SK-N-SH treated with all-trans-retinoic acid at 6 μM for 48 hours (cell line): ENCODE data around the gene KSR2.

Experiments
- ATAC-seq: fragments of 200-7000 bp; cut with Tn5 transposase; 3 replicates; pipeline ENCODE4 v1.9.1; 2020; ENCODE audit warnings: mild to moderate bottlenecking, moderate library complexity
- ARNTL ChIP-seq: fragments of 450-650 bp; formaldehyde crosslinking; IDR thresholded peaks from 2 replicates; pipeline ENCODE4 v1.5.0; 2020; ENCODE audit warnings: low read depth, mild to moderate bottlenecking, moderate library complexity, borderline replicate concordance
- BACH2 ChIP-seq: fragments of 250-450 bp; sonication (Bioruptor Pico); IDR thresholded peaks from 2 replicates; pipeline ENCODE4 v1.9.0; 2021; ENCODE audit warnings: mild to moderate bottlenecking, borderline replicate concordance
- CREB5 ChIP-seq: fragments of 250-450 bp; sonication (Bioruptor Pico); IDR thresholded peaks from 2 replicates; pipeline ENCODE4 v1.5.1; 2020; ENCODE audit warnings: low read depth, mild to moderate bottlenecking, moderate library complexity
- ESRRG ChIP-seq: fragments of 250-450 bp; sonication (Bioruptor Pico); IDR thresholded peaks from 2 replicates; pipeline ENCODE4 v1.6.1; 2021; ENCODE audit warnings: mild to moderate bottlenecking
- GLIS3 ChIP-seq: fragments of 250-450 bp; sonication (Bioruptor Pico); IDR thresholded peaks from 2 replicates; pipeline ENCODE4 v1.5.0; 2020; ENCODE audit warnings: mild to moderate bottlenecking, moderate library complexity
- OSR1 ChIP-seq: fragments of 250-450 bp; sonication (Bioruptor Pico); IDR thresholded peaks from 2 replicates; pipeline ENCODE4 v1.8.0; 2022; ENCODE audit warnings: moderate library complexity, mild to moderate bottlenecking, inconsistent platforms
- PPARA ChIP-seq: fragments of 250-450 bp; sonication (Bioruptor Pico); IDR thresholded peaks from 2 replicates; pipeline ENCODE4 v1.5.0; 2020; ENCODE audit warnings: mild to moderate bottlenecking, borderline replicate concordance
- RARB ChIP-seq: fragments of 250-450 bp; sonication (Bioruptor Pico); IDR thresholded peaks from 2 replicates; pipeline ENCODE4 v1.8.0; 2021; ENCODE audit warnings: mild to moderate bottlenecking, moderate library complexity
- SNAI2 ChIP-seq: fragments of 250-450 bp; sonication (Bioruptor Pico); IDR thresholded peaks from 2 replicates; pipeline ENCODE4 v1.5.0; 2020; ENCODE audit warnings: mild to moderate bottlenecking, moderate library complexity
- TCF4 ChIP-seq: fragments of 250-450 bp; sonication (Bioruptor Pico); IDR thresholded peaks from 2 replicates; pipeline ENCODE4 v1.8.0; 2021; ENCODE audit warnings: mild to moderate bottlenecking, moderate library complexity, borderline replicate concordance
- TOX ChIP-seq: fragments of 250-450 bp; sonication (Bioruptor Pico); IDR thresholded peaks from 2 replicates; pipeline ENCODE4 v1.8.0; 2021; ENCODE audit warnings: mild to moderate bottlenecking, moderate library complexity, borderline replicate concordance
- ZC3H10 ChIP-seq: fragments of 250-450 bp; sonication (Bioruptor Pico); IDR thresholded peaks from 2 replicates; pipeline ENCODE4 v1.5.1; 2021; ENCODE audit warnings: mild to moderate bottlenecking, moderate library complexity
- ZFP3 ChIP-seq: fragments of 250-450 bp; sonication (Bioruptor Pico); IDR thresholded peaks from 2 replicates; pipeline ENCODE4 v1.5.0; 2020; ENCODE audit warnings: mild to moderate bottlenecking, moderate library complexity
- ZFP30 ChIP-seq: fragments of 450-650 bp; formaldehyde crosslinking; IDR thresholded peaks from 2 replicates; pipeline ENCODE4 v1.5.0; 2022; ENCODE audit warnings: mild to moderate bottlenecking, moderate library complexity
- ZNF565 ChIP-seq: fragments of 450-650 bp; formaldehyde crosslinking; conservative IDR thresholded peaks from 2 replicates; pipeline ENCODE4 v1.5.0; 2020; ENCODE audit warnings: low read depth, mild to moderate bottlenecking, moderate library complexity
- ZNF70 ChIP-seq: fragments of 450-650 bp; formaldehyde crosslinking; IDR thresholded peaks from 2 replicates; pipeline ENCODE4 v1.5.0; 2020; ENCODE audit warnings: mild to moderate bottlenecking, moderate library complexity
- TF ChIP-seq, protein P1 (sequence below): fragments of 250-450 bp; sonication (Bioruptor Pico); IDR thresholded peaks from 2 replicates; pipeline ENCODE4 v1.8.0; 2020; ENCODE audit warnings: mild to moderate bottlenecking, moderate library complexity, borderline replicate concordance
- TF ChIP-seq, protein P2 (sequence below): fragments of 250-450 bp; sonication (Bioruptor Pico); IDR thresholded peaks from 2 replicates; pipeline ENCODE4 v1.5.0; 2020; ENCODE audit warnings: mild to moderate bottlenecking, moderate library complexity
- TF ChIP-seq, protein P3 (sequence below): fragments of 250-450 bp; sonication (Bioruptor Pico); IDR thresholded peaks from 2 replicates; pipeline ENCODE4 v1.8.0; 2021; ENCODE audit warnings: low read depth, mild to moderate bottlenecking, moderate library complexity, borderline replicate concordance

Gene KSR2

GRCh38 chr12:117530796-117531195 is 438.0 kb downstream of the KSR2 start:
- no peak for ATAC-seq
- TF ChIP-seq ARNTL (CRISPR knock-in tag): no peak

GRCh38 chr12:117528538-117528937 is 440.3 kb downstream of the KSR2 start:
- ATAC-seq: no peak
- no peak for TF ChIP-seq GLIS3
- TF ChIP-seq TCF4 (CRISPR knock-in tag): no peak
- no peak for TF ChIP-seq PPARA (CRISPR knock-in tag)

DNA sequence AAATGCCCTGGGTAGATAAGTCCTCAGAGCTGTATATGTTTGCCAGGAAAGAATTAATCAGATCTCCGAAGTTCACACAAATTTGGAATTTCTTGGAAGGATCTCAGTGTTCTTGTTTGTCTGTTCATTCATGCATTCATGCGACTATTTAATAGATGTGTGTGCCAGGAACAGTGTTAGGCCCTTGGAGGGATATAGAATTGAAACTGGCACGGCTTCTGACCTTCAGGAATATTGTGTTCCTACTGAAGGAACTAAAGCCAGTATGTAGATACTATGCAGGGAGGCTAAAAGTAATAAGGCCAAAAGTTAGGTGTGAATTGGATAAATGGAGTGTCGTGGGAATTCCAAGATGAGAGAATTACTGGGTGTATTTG is 441.3 kb downstream of the KSR2 start:
- TF ChIP-seq ARNTL (CRISPR knock-in tag) (no peak), GLIS3 (no peak), ESRRG (CRISPR knock-in tag) (no peak), BACH2 (CRISPR knock-in tag) (no peak), ZNF70 (CRISPR knock-in tag) (no peak), RARB (CRISPR knock-in tag) (no peak), ZFP3 (CRISPR knock-in tag) (no peak), TCF4 (CRISPR knock-in tag) (no peak), ZC3H10 (no peak), SNAI2 (CRISPR knock-in tag) (no peak), ZNF565 (no peak), TOX (CRISPR knock-in tag) (no peak), CREB5 (CRISPR knock-in tag) (no peak), ZFP30 (CRISPR knock-in tag) (no peak), PPARA (CRISPR knock-in tag) (no peak)
- TF ChIP-seq, protein P1, sequence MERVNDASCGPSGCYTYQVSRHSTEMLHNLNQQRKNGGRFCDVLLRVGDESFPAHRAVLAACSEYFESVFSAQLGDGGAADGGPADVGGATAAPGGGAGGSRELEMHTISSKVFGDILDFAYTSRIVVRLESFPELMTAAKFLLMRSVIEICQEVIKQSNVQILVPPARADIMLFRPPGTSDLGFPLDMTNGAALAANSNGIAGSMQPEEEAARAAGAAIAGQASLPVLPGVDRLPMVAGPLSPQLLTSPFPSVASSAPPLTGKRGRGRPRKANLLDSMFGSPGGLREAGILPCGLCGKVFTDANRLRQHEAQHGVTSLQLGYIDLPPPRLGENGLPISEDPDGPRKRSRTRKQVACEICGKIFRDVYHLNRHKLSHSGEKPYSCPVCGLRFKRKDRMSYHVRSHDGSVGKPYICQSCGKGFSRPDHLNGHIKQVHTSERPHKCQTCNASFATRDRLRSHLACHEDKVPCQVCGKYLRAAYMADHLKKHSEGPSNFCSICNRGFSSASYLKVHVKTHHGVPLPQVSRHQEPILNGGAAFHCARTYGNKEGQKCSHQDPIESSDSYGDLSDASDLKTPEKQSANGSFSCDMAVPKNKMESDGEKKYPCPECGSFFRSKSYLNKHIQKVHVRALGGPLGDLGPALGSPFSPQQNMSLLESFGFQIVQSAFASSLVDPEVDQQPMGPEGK (CRISPR knock-in tag): no peak
- TF ChIP-seq, protein P2, sequence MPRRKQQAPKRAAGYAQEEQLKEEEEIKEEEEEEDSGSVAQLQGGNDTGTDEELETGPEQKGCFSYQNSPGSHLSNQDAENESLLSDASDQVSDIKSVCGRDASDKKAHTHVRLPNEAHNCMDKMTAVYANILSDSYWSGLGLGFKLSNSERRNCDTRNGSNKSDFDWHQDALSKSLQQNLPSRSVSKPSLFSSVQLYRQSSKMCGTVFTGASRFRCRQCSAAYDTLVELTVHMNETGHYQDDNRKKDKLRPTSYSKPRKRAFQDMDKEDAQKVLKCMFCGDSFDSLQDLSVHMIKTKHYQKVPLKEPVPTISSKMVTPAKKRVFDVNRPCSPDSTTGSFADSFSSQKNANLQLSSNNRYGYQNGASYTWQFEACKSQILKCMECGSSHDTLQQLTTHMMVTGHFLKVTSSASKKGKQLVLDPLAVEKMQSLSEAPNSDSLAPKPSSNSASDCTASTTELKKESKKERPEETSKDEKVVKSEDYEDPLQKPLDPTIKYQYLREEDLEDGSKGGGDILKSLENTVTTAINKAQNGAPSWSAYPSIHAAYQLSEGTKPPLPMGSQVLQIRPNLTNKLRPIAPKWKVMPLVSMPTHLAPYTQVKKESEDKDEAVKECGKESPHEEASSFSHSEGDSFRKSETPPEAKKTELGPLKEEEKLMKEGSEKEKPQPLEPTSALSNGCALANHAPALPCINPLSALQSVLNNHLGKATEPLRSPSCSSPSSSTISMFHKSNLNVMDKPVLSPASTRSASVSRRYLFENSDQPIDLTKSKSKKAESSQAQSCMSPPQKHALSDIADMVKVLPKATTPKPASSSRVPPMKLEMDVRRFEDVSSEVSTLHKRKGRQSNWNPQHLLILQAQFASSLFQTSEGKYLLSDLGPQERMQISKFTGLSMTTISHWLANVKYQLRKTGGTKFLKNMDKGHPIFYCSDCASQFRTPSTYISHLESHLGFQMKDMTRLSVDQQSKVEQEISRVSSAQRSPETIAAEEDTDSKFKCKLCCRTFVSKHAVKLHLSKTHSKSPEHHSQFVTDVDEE (CRISPR knock-in tag): no peak
- TF ChIP-seq, protein P3, sequence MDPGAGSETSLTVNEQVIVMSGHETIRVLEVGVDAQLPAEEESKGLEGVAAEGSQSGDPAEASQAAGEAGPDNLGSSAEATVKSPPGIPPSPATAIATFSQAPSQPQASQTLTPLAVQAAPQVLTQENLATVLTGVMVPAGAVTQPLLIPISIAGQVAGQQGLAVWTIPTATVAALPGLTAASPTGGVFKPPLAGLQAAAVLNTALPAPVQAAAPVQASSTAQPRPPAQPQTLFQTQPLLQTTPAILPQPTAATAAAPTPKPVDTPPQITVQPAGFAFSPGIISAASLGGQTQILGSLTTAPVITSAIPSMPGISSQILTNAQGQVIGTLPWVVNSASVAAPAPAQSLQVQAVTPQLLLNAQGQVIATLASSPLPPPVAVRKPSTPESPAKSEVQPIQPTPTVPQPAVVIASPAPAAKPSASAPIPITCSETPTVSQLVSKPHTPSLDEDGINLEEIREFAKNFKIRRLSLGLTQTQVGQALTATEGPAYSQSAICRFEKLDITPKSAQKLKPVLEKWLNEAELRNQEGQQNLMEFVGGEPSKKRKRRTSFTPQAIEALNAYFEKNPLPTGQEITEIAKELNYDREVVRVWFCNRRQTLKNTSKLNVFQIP (CRISPR knock-in tag): no peak
- ATAC-seq: no peak

- ATAC-seq: no peak
- TF ChIP-seq ZFP30 (CRISPR knock-in tag) (no peak), BACH2 (CRISPR knock-in tag) (no peak)
These were observed 441.9 kb downstream of the KSR2 start for GRCh38 chr12:117526757-117527478.

GRCh38 chr12:117525766-117526165 is 443.0 kb downstream of the KSR2 start:
- ATAC-seq: no peak
- TF ChIP-seq OSR1 (no peak), SNAI2 (CRISPR knock-in tag) (no peak), ZNF565 (no peak), ARNTL (CRISPR knock-in tag) (no peak)
- TF ChIP-seq, protein P1 (CRISPR knock-in tag): no peak
